Left ventricle myocardium inferior (tissue), 1 donor: ENCODE results near the gene FKBP5. TPM values are rescaled to one million over a fixed set of nuclear protein-coding genes. Genes with fewer than 3 reads are reported as not detected.

ENCODE experiments used
- DNase-seq: peaks from one replicate; pipeline ENCODE4 v3.0.0-alpha.2; 2020
- H3K27ac ChIP-seq: fragments of 200-600 bp; replicated peaks from 2 replicates; pipeline ENCODE4 v1.8.0; 2021
- H3K27me3 ChIP-seq: fragments of 200-600 bp; 2 replicates; pipeline ENCODE4 v1.8.0; 2021; ENCODE audit warnings: low read depth
- H3K36me3 ChIP-seq: fragments of 200-600 bp; 2 replicates; pipeline ENCODE4 v1.8.0; 2021
- H3K4me1 ChIP-seq: fragments of 200-600 bp; 2 replicates; pipeline ENCODE4 v1.8.0; 2021
- H3K4me3 ChIP-seq: fragments of 200-600 bp; 2 replicates; pipeline ENCODE4 v1.8.0; 2021; ENCODE audit warnings: mild to moderate bottlenecking, moderate library complexity
- H3K9me3 ChIP-seq: fragments of 200-600 bp; replicated peaks from 2 replicates; pipeline ENCODE4 v1.8.0; 2021
- CTCF ChIP-seq: fragments of 200-600 bp; IDR thresholded peaks from 2 replicates; pipeline ENCODE4 v1.8.0; 2021; ENCODE audit warnings: antibody characterized with exemption, mild to moderate bottlenecking, borderline replicate concordance
- intact Hi-C: fragments of 100-400 bp; cut with micrococcal nuclease; formaldehyde crosslinking; loops from one replicate; pipeline ENCODE4 v1.11.0; 2022
- total RNA-seq: library from RNA; stranded (reverse); fragmentation: NEBNext Ultra II Directional; extraction: Animal tissue kit (Norgen Biotek cat#: 25700); gene quantifications from one replicate; pipeline ENCODE4 v1.2.1, GENCODE V29; 2021
- donor health status: DM: no; HTN: yes; CAD: no; lungs with severe emphysema.

FKBP5 gene
- total RNA-seq, 1 donor from 2014 or later, result 101 TPM

- no peak for TF ChIP-seq CTCF
- peaks cover 97% of the 10 kb centered on the region for H3K36me3 ChIP-seq
- no peaks in the 10 kb centered on the region for H3K27me3 ChIP-seq
- H3K27ac ChIP-seq, result no peak overlapping the region
- DNase-seq, result no peak
- H3K4me1 ChIP-seq, result peaks cover 20% of the 10 kb centered on the region
- H3K4me3 ChIP-seq, result no peak overlapping the region
- H3K9me3 ChIP-seq, result no peaks in the 10 kb centered on the region
- intact Hi-C loops, result no loop called here
Observed at GRCh38 chr6:35613762-35614161, 75.0 kb downstream of the FKBP5 start.

GRCh38 chr6:35611240-35611639, 77.5 kb downstream of the FKBP5 start:
- intact Hi-C loops, result no loop called here
- H3K36me3 ChIP-seq, result peaks cover 92% of the 10 kb centered on the region
- H3K4me1 ChIP-seq, result peaks cover 20% of the 10 kb centered on the region
- H3K27ac ChIP-seq, result peak overlapping the region; percentile 43
- no peaks in the 10 kb centered on the region for H3K9me3 ChIP-seq
- H3K27me3 ChIP-seq, result no peaks in the 10 kb centered on the region
- H3K4me3 ChIP-seq, result no peak overlapping the region
- DNase-seq, result no peak
- no peak for TF ChIP-seq CTCF

GRCh38 chr6:35610830-35611229, 77.9 kb downstream of the FKBP5 start:
- intact Hi-C loops, result no loop called here
- Histone ChIP-seq H3K36me3 (peaks cover 88% of the 10 kb centered on the region), H3K27ac (peak overlapping the region; percentile 43), H3K4me1 (peaks cover 20% of the 10 kb centered on the region), H3K9me3 (no peaks in the 10 kb centered on the region), H3K4me3 (no peak overlapping the region), H3K27me3 (no peaks in the 10 kb centered on the region)
- no peak for TF ChIP-seq CTCF
- DNase-seq, result no peak

- TF ChIP-seq CTCF, result no peak
- Histone ChIP-seq H3K36me3 (peaks cover 84% of the 10 kb centered on the region), H3K4me3 (no peak overlapping the region), H3K9me3 (no peaks in the 10 kb centered on the region), H3K27me3 (no peaks in the 10 kb centered on the region), H3K27ac (peak overlapping the region; percentile 11), H3K4me1 (peaks cover 20% of the 10 kb centered on the region)
- no peak for DNase-seq
- intact Hi-C loops, result no loop called here
Observed at GRCh38 chr6:35609588-35609987, 79.1 kb downstream of the FKBP5 start.

GRCh38 chr6:35607517-35608233, 81.0 kb downstream of the FKBP5 start:
- no peak for DNase-seq
- TF ChIP-seq CTCF, result no peak
- Histone ChIP-seq H3K36me3 (peaks cover 64% of the 10 kb centered on the region), H3K27me3 (no peaks in the 10 kb centered on the region), H3K4me1 (peaks cover 37% of the 10 kb centered on the region), H3K4me3 (no peak overlapping the region), H3K27ac (no peak overlapping the region), H3K9me3 (no peaks in the 10 kb centered on the region)
- intact Hi-C loops, result no loop called here
